T-helper 2 cell treated with Interferon-gamma antibody and Interleukin-4, amounts not matched to agents 100 ng/mL and 5 ng/mL, for 36 hours (primary cell): Measurements from ENCODE around the gene C1orf174. TPM values are rescaled to one million over a fixed set of nuclear protein-coding genes. Genes with fewer than 3 reads are reported as not detected.

Source experiments
- intact Hi-C: fragments of 100-400 bp; cut with micrococcal nuclease; formaldehyde crosslinking; loops from one replicate; pipeline ENCODE4 v1.15.1; 2023
- total RNA-seq: library from RNA; stranded (reverse); gene quantifications from 2 replicates; pipeline ENCODE4 v1.2.3, GENCODE V29; 2022

The C1orf174 gene
- total RNA-seq, 1 donor from 2014 or later: 28.6 TPM

GRCh38 chr1:3898994-3899753 is 898 bp downstream of the C1orf174 start:
- intact Hi-C loops: no loop called here

- intact Hi-C loops: no loop called here
Measured at GRCh38 chr1:3898475-3898735, 1.7 kb downstream of the C1orf174 start.

DNA sequence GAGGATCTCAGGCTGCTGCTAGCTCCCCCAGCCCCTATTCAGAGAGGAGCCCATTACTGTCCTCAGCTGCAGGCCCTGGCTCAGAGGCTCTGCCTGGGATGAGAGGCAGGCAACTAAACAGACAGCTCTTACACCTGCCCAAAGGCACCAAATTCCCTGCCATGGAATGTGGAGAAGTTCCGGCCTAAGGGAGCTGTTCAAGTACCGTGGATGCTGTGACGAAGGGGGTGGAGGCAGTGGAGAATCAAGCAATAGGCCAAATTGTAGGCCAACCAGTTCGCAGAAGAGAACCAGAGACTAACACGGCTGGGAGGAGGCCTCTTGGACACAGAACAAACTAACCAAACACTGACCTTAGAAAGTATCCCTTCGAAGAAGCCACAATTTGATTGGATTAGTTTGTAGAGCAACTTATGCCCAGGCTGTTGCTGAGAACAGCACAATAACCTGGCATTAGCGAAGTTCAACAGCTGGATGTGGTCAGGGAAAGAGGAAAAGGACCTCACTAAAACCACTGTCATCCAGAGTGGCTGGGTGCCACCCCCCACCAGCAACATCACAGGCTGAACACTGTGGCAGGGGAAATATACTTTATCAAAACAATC is 3.6 kb downstream of the C1orf174 start:
- intact Hi-C loops: no loop called here

- intact Hi-C loops: no loop called here
Measured at GRCh38 chr1:3895951-3896325, 4.1 kb downstream of the C1orf174 start.

DNA sequence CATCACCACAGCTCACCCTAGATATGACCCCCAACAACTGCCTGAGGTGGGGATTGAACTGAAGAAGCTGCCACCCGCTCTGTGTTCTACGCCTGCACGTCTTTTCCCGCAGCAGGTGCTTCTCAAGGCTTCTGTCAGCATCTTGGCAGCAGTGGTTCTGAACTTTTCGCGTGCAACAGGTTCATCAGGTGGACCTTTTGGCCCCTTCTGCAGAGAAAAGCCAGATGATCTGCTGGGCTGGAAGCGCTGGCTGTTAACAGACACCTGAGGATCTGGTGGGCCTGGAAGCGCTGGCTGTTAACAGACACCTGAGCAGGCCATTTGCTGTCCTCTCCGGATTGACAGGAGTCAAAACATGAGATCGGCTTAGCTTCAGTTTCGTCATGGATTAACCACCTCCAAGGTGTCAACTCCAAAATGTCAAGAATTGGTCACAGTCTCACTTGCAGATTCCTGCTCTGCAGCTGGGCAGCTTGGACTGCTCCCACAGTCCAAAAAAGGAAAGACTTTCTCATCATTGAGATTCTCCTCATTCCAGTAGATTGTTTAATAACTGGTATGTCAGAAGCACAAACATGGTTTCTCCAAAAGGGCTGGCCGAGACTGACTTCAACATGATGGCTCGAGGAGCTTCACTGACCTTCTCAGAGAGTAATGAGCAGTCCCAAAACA is 4.7 kb downstream of the C1orf174 start:
- intact Hi-C loops: no loop called here

- intact Hi-C loops: no loop called here
Measured at GRCh38 chr1:3894626-3895278, 5.3 kb downstream of the C1orf174 start.

DNA sequence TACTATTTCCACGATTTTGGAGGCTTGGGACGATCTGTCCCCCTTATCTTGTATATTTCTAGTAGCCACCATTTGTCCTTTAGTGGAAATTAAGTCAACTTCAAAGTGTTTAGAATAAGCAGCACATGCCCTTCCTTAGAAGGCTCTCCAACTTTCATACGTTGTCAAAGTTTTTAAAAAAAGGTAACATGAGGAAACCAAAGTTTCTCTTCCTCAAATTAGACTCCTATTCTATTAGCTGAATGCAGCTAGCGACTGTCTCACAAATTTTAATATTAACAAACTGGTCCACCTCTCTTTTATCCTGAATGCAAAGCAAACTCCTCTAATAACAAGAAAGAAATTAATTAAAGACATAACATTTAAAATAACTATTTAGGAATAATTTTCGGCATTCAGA is 6.9 kb downstream of the C1orf174 start:
- intact Hi-C loops: no loop called here

GRCh38 chr1:3892748-3893147 is 7.3 kb downstream of the C1orf174 start:
- intact Hi-C loops: no loop called here

- intact Hi-C loops: no loop called here
Measured at GRCh38 chr1:3891329-3891865, 8.7 kb downstream of the C1orf174 start.

GRCh38 chr1:3890389-3891328 is 9.4 kb downstream of the C1orf174 start:
- intact Hi-C loops: no loop called here

DNA sequence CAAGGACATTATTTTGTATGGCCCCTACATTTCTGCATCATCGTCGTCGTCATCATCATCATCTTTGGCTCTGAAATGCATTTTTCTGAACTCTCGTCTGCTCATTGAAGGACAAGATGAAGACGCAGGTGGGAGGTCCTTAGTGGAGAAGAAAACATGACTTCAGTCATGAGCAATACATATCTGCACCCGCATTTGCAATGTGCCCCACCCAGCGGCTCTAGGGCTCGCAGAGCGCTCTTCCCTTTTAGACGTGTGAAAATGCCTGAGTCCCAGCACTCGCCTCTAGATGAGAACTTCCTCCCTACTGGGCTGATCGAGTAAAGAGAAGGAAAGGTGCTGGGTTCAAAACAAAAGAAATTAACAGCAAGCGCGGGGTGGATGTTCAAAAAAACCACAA is 10.1 kb downstream of the C1orf174 start:
- intact Hi-C loops: no loop called here

GRCh38 chr1:3888301-3888700 is 11.8 kb downstream of the C1orf174 start:
- intact Hi-C loops: no loop called here

- intact Hi-C loops: no loop called here
Measured at GRCh38 chr1:3886691-3887090, 13.4 kb downstream of the C1orf174 start.

DNA sequence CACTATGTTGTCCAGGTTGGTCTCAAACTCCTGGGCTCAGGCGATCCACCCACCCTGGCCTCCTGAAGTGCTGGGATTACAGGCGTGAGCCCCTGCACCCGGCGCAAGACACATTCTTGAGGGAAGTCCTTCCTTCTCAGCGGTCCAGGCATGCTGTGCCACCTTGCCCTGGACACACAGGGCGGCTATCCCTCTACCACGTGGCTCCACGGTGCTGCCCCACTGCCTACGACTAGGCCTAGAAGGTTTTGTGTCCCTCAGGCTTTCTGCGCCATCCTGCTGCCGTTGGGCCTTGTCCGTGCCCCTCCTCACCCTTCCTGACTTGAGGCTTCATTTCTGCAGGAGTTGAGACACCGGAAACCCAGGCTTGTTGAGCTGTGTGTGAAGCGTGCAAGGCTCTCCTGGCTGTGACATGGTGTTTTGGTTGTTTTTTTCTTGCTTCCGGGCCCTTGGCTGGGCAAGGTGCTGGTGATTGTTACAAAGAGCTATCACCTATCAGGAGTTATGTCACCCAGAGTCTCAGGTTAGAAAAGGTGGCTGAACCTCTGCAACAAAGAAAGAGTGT is 13.9 kb downstream of the C1orf174 start:
- intact Hi-C loops: no loop called here

- intact Hi-C loops: no loop called here
Measured at GRCh38 chr1:3885611-3886010, 14.5 kb downstream of the C1orf174 start.

DNA sequence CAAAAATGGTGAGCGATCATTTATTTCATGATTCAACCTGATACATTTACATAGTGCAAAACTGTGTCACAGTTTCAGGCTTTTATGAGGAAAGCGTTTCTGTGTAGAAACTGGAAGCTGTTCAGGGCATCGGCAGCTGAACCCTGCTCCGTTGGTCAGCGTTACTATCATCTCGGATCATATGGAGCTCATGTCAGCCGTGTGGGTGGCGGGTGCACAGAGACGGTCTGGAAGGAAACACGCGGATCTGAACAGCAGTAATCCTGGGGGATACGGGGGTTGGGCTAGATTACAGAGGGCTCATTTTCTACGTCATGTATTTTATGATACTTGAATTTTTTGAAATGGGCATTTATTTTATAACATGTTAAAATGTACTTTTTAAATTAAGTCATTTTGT is 15.1 kb downstream of the C1orf174 start:
- intact Hi-C loops: no loop called here

GRCh38 chr1:3883194-3883925 is 16.7 kb downstream of the C1orf174 start:
- intact Hi-C loops: no loop called here

- intact Hi-C loops: no loop called here
Measured at GRCh38 chr1:3881193-3881480, 18.9 kb downstream of the C1orf174 start.

GRCh38 chr1:3880429-3881192 is 19.5 kb downstream of the C1orf174 start:
- intact Hi-C loops: no loop called here
